OCI-LY3 (cell line): ENCODE measurements around the gene TK2.

Source experiments
- EZH2phosphoT487 ChIP-seq: fragments of 200-600 bp; shearing (Covaris generic); IDR thresholded peaks from 2 replicates; pipeline ENCODE4 v1.6.1; 2018; ENCODE audit warnings: antibody characterized with exemption, mixed run types, low read depth
- TF ChIP-seq, protein P1 (sequence below): fragments of 200-600, 300-600 bp; sonication (generic); IDR thresholded peaks from 2 replicates; pipeline ENCODE4 v1.5.1; 2014; ENCODE audit warnings: antibody characterized with exemption, low read length, low read depth

DNA sequence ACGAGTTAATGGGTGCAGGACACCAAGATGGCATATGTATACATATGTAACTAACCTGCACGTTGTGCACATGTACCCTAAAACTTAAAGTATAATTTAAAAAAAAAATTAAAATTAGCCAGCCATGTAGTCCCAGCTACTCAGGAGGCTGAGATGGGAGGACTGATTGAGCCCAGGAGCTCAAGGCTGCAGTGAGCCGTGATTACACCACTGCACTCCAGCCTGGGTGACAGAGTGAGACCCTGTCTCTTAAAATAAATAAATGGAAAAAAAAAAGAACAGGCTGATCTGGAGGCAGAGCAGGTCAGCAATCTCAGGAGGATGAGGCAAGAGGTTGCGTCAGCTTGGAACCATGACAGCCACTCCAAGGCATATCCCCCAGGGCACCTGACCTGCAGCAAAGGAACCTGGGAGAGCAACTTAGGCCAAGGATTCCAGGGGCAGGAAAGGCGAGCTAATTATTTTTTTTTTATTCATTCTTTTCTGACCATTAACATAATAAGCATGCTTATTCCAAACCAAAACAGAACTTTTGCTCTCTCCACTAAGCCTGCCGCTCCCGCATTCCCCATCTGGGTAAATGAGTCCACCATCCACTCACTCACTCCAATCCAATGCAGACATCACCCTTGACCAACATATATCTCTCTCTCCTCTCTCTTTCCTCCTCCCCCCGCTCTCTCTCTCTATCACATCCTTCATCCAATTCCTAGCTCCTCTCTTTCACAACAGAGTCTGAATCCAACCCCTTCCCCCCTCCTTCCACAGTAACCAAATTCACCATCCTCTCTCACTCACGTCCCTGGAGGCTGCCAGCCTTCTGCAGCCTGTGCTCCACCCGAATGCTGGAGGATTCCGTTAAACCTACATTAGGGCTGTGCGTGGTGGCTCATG, 47.7 kb downstream of the TK2 start:
- TF ChIP-seq, protein P1, sequence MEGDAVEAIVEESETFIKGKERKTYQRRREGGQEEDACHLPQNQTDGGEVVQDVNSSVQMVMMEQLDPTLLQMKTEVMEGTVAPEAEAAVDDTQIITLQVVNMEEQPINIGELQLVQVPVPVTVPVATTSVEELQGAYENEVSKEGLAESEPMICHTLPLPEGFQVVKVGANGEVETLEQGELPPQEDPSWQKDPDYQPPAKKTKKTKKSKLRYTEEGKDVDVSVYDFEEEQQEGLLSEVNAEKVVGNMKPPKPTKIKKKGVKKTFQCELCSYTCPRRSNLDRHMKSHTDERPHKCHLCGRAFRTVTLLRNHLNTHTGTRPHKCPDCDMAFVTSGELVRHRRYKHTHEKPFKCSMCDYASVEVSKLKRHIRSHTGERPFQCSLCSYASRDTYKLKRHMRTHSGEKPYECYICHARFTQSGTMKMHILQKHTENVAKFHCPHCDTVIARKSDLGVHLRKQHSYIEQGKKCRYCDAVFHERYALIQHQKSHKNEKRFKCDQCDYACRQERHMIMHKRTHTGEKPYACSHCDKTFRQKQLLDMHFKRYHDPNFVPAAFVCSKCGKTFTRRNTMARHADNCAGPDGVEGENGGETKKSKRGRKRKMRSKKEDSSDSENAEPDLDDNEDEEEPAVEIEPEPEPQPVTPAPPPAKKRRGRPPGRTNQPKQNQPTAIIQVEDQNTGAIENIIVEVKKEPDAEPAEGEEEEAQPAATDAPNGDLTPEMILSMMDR = no peak
- no peak for TF ChIP-seq EZH2phosphoT487
